Esophagus muscularis mucosa (tissue), 4 donors: Measurements from ENCODE around the gene IFT88. TPM values are rescaled to one million over a fixed set of nuclear protein-coding genes. Genes with fewer than 3 reads are reported as not detected.

Source experiments
- DNase-seq: peaks from one replicate; pipeline ENCODE4 v3.0.0-alpha.2; 2017; ENCODE audit errors: extremely low spot score
- H3K27ac ChIP-seq, 4 donors: fragments of 200-600 bp; sonication (generic); replicated peaks in 1 of 4; 1 replicate in 3 of 4; 2 replicates in 1 of 4; pipeline ENCODE4 v1.5.1; 2016 to 2019; ENCODE audit warnings: mild to moderate bottlenecking in 1 of 4
- H3K27me3 ChIP-seq, 4 donors: fragments of 200-600 bp; sonication (generic); one replicate each; pipeline versions ENCODE4 v1.5.1 to v1.6.0; 2016 to 2019
- H3K36me3 ChIP-seq, 4 donors: fragments of 200-600 bp; sonication (generic); one replicate each; pipeline ENCODE4 v1.5.1; 2016 to 2019
- H3K4me1 ChIP-seq, 4 donors: fragments of 200-600 bp; sonication (generic); one replicate each; pipeline ENCODE4 v1.5.1; 2016 to 2019
- H3K4me3 ChIP-seq, 4 donors: fragments of 200-600 bp; sonication (generic); 1 replicate in 2 of 4; 2 replicates in 2 of 4; pipeline ENCODE4 v1.5.1; 2016 to 2019; ENCODE audit warnings: mild to moderate bottlenecking in 4 of 4, moderate library complexity in 1 of 4
- H3K9me3 ChIP-seq, 4 donors: fragments of 200-600 bp; sonication (generic); 1 replicate in 3 of 4; 2 replicates in 1 of 4; pipeline ENCODE4 v1.5.1; 2016 to 2019
- CTCF ChIP-seq, 3 experiments: fragments of 200-600 bp in 2 of 3; fragments of 450-650 bp in 1 of 3; sonication (generic) in 2 of 3; IDR thresholded peaks; one replicate each; pipeline ENCODE4 v1.5.1; 2017 to 2019; ENCODE audit warnings: antibody characterized with exemption in 3 of 3, mild to moderate bottlenecking in 2 of 3, moderate library complexity in 1 of 3
- EP300 ChIP-seq: sonication (generic); formaldehyde crosslinking; IDR thresholded peaks from one replicate; pipeline ENCODE4 v1.6.1; 2017; ENCODE audit warnings: antibody characterized with exemption
- POLR2A ChIP-seq: fragments of 450-650 bp; IDR thresholded peaks from one replicate; pipeline ENCODE4 v1.6.1; 2017; ENCODE audit warnings: antibody characterized with exemption, moderate library complexity, mild to moderate bottlenecking, low read depth
- POLR2AphosphoS5 ChIP-seq, 2 donors: sonication (generic); formaldehyde crosslinking; IDR thresholded peaks; one replicate each; pipeline ENCODE4 v1.6.1; 2017; ENCODE audit warnings: antibody characterized with exemption in 2 of 2
- WGBS: methylation state at CpG from one replicate; pipeline ENCODE4 v1.1.5; 2018; 5-methylcytosine and 5-hydroxymethylcytosine counted together
- intact Hi-C: fragments of 100-400 bp; cut with DNase I; formaldehyde crosslinking; loops from one replicate; pipeline ENCODE4 v1.15.1; 2023
- total RNA-seq, 4 donors: library from RNA; depleted of rRNA; stranded (reverse); fragments of >200 nt; gene quantifications; one replicate each; pipeline versions ENCODE4 v1.1.0 to v1.2.1, GENCODE V29; 2016

Gene IFT88
- total RNA-seq, 4 donors from 2014 or later: 10.4 to 13.7 (median 11.5) TPM

GRCh38 chr13:20667857-20668437, 101.0 kb downstream of the IFT88 start:
- Histone ChIP-seq H3K36me3 (peaks cover 8 to 31% (median 10%) of the 10 kb centered on the region in 4 donors), H3K9me3 (no peaks in the 10 kb centered on the region), H3K27me3 (no peaks in the 10 kb centered on the region), H3K27ac (no peak overlapping the region), H3K4me1 (no peaks in the 10 kb centered on the region), H3K4me3 (no peak overlapping the region)
- DNase-seq: no peak
- intact Hi-C loops: no loop called here
- TF ChIP-seq CTCF (IDR thresholded peaks at IDR 0.05): no peak
- WGBS: 85% methylated on average over 4 of the region's 4 CpGs

GRCh38 chr13:20669162-20669561, 102.2 kb downstream of the IFT88 start:
- Histone ChIP-seq H3K4me3 (no peak overlapping the region), H3K27me3 (no peaks in the 10 kb centered on the region), H3K27ac (no peak overlapping the region), H3K36me3 (peaks cover 7 to 34% (median 9%) of the 10 kb centered on the region in 4 donors), H3K4me1 (no peaks in the 10 kb centered on the region), H3K9me3 (no peaks in the 10 kb centered on the region)
- DNase-seq: no peak
- TF ChIP-seq POLR2AphosphoS5 (IDR thresholded peaks at IDR 0.05): no peak
- no peak for TF ChIP-seq POLR2A
- TF ChIP-seq EP300: no peak
- TF ChIP-seq CTCF (IDR thresholded peaks at IDR 0.05): no peak
- intact Hi-C loops: no loop called here
- WGBS: 96% methylated on average over 5 of the region's 5 CpGs

- 80% methylated on average over 1 of the region's 1 CpG for WGBS
These were observed 104.8 kb downstream of the IFT88 start for GRCh38 chr13:20671789-20672188.

GRCh38 chr13:20672772-20673171, 105.8 kb downstream of the IFT88 start:
- Histone ChIP-seq H3K4me3 (no peak overlapping the region), H3K27ac (no peak overlapping the region), H3K36me3 (peaks cover 0 to 41% (median 8%) of the 10 kb centered on the region in 4 donors), H3K9me3 (no peaks in the 10 kb centered on the region), H3K4me1 (no peaks in the 10 kb centered on the region), H3K27me3 (no peaks in the 10 kb centered on the region)
- 70% methylated on average over 2 of the region's 2 CpGs for WGBS
- TF ChIP-seq POLR2AphosphoS5 (IDR thresholded peaks at IDR 0.05) (no peak), EP300 (no peak), CTCF (IDR thresholded peaks at IDR 0.05) (no peak), POLR2A (no peak)
- no peak for DNase-seq
- intact Hi-C loops: no loop called here

More at GRCh38 chr13:20671789-20672188, 104.8 kb downstream of the IFT88 start:
- no peak overlapping the region for H3K4me3 ChIP-seq
- intact Hi-C loops: no loop called here
- DNase-seq: no peak
- H3K4me1 ChIP-seq: no peaks in the 10 kb centered on the region
- peaks cover 0 to 41% (median 8%) of the 10 kb centered on the region in 4 donors for H3K36me3 ChIP-seq
- TF ChIP-seq POLR2A (no peak), CTCF (IDR thresholded peaks at IDR 0.05) (no peak), EP300 (no peak), POLR2AphosphoS5 (IDR thresholded peaks at IDR 0.05) (no peak)
- H3K9me3 ChIP-seq: no peaks in the 10 kb centered on the region
- no peaks in the 10 kb centered on the region for H3K27me3 ChIP-seq
- H3K27ac ChIP-seq: no peak overlapping the region

- intact Hi-C loops: no loop called here
- no peak for DNase-seq
- no peaks in the 10 kb centered on the region for H3K27me3 ChIP-seq
- H3K9me3 ChIP-seq: no peaks in the 10 kb centered on the region
- H3K36me3 ChIP-seq: peaks cover 0 to 41% (median 8%) of the 10 kb centered on the region in 4 donors
- WGBS: 90% methylated on average over 5 of the region's 5 CpGs
- no peak overlapping the region for H3K4me3 ChIP-seq
- no peak overlapping the region for H3K27ac ChIP-seq
- TF ChIP-seq CTCF (IDR thresholded peaks at IDR 0.05): no peak
- TF ChIP-seq EP300: no peak
- no peak for TF ChIP-seq POLR2A
- no peak for TF ChIP-seq POLR2AphosphoS5 (IDR thresholded peaks at IDR 0.05)
- H3K4me1 ChIP-seq: no peaks in the 10 kb centered on the region
These were observed 106.8 kb downstream of the IFT88 start for GRCh38 chr13:20673715-20674114.
